ENCODE measurements around the gene MGA. TPM values are rescaled to one million over a fixed set of nuclear protein-coding genes. Genes with fewer than 3 reads are reported as not detected.
A peak's percentile ranks its signal among the peaks of the same experiment; 100 is the strongest.

Gene MGA
- total RNA-seq, 2 experiments from 2014 or later = 33.5 to 37.5 TPM

GRCh38 chr15:41756198-41756597 is 96.0 kb downstream of the MGA start:
- no peak overlapping the region for H3K4me3 Mint-ChIP-seq
- H3K27me3 Mint-ChIP-seq = no peaks in the 10 kb centered on the region
- CTCF ChIA-PET = no interaction called here
- H3K4me1 Mint-ChIP-seq = no peaks in the 10 kb centered on the region
- ATAC-seq = no peak
- no peak for DNase-seq
- H3K9me3 Mint-ChIP-seq (ENCODE audit: low read depth) = no peaks in the 10 kb centered on the region
- peak overlapping the region; percentile 36 for H3K27ac Mint-ChIP-seq
- H3K36me3 Mint-ChIP-seq = peaks cover 18% of the 10 kb centered on the region

GRCh38 chr15:41772720-41773331 is 112.6 kb downstream of the MGA start:
- Mint-ChIP-seq H3K4me3 (peak overlapping the region; percentile 91), H3K4me1 (peaks cover 42% of the 10 kb centered on the region), H3K27me3 (no peaks in the 10 kb centered on the region), H3K9me3 (ENCODE audit: low read depth) (no peaks in the 10 kb centered on the region), H3K36me3 (no peaks in the 10 kb centered on the region), H3K27ac (peak overlapping the region; percentile 95)
- peak; percentile 76 for DNase-seq
- no peak for ATAC-seq
- CTCF ChIA-PET = interaction anchor here (0.6 to 11.4 kb wide), 38 partner anchors 8 to 312 kb away, joined by 3 to 247 read pairs (median 4); partner anchors contain the start of genes JMJD7 and PLA2G4B

- Mint-ChIP-seq H3K27ac (peak overlapping the region; percentile 95), H3K9me3 (ENCODE audit: low read depth) (no peaks in the 10 kb centered on the region), H3K36me3 (no peaks in the 10 kb centered on the region), H3K27me3 (no peaks in the 10 kb centered on the region), H3K4me3 (peak overlapping the region; percentile 91), H3K4me1 (peaks cover 47% of the 10 kb centered on the region)
- no peak for DNase-seq
- CTCF ChIA-PET = interaction anchor here (0.6 to 11.4 kb wide), 44 partner anchors 9 to 311 kb away, joined by 3 to 247 read pairs (median 5); partner anchors contain the start of genes EHD4, JMJD7, MGA and PLA2G4B
- no peak for ATAC-seq
These were observed 113.1 kb downstream of the MGA start for GRCh38 chr15:41773332-41773728.

GRCh38 chr15:41773729-41774061 is 113.5 kb downstream of the MGA start:
- Mint-ChIP-seq H3K4me1 (peaks cover 51% of the 10 kb centered on the region), H3K4me3 (peak overlapping the region; percentile 91), H3K9me3 (ENCODE audit: low read depth) (no peaks in the 10 kb centered on the region), H3K27ac (peak overlapping the region; percentile 95), H3K27me3 (no peaks in the 10 kb centered on the region), H3K36me3 (no peaks in the 10 kb centered on the region)
- CTCF ChIA-PET = interaction anchor here (0.7 to 11.4 kb wide), 41 partner anchors 11 to 717 kb away, joined by 3 to 247 read pairs (median 6); partner anchors contain the start of genes EHD4, JMJD7, MGA and ZNF106
- no peak for ATAC-seq
- no peak for DNase-seq

- ATAC-seq = peak; percentile 93
- H3K27ac Mint-ChIP-seq = peak within 1 kb of the TSS; percentile 95
- peaks cover 55% of the 10 kb centered on the region for H3K4me1 Mint-ChIP-seq
- peak; percentile 99 for DNase-seq
- no peaks in the 10 kb centered on the region for H3K27me3 Mint-ChIP-seq
- H3K4me3 Mint-ChIP-seq = peak within 1 kb of the TSS; percentile 91
- CTCF ChIA-PET = interaction anchor here (0.7 to 11.4 kb wide), 43 partner anchors 10 to 716 kb away, joined by 3 to 247 read pairs (median 5); partner anchors contain the start of genes EHD4, JMJD7, MGA and ZNF106
- no peaks in the 10 kb centered on the region for H3K9me3 Mint-ChIP-seq (ENCODE audit: low read depth)
- no peaks in the 10 kb centered on the region for H3K36me3 Mint-ChIP-seq
These were observed 114.1 kb downstream of the MGA start, which contains the start of gene MAPKBP1 for GRCh38 chr15:41774062-41774881. Gene MAPKBP1, plus strand, starts transcription at chr15:41774484. Its CDS starts 792 bp downstream, at chr15:41775276.

- no peaks in the 10 kb centered on the region for H3K9me3 Mint-ChIP-seq (ENCODE audit: low read depth)
- DNase-seq = peak; percentile 46
- H3K4me1 Mint-ChIP-seq = peaks cover 61% of the 10 kb centered on the region
- CTCF ChIA-PET = interaction anchor here (0.8 to 11.4 kb wide), 26 partner anchors 8 to 716 kb away, joined by 3 to 247 read pairs (median 11); partner anchors contain the start of genes EHD4, JMJD7, MGA and ZNF106
- H3K4me3 Mint-ChIP-seq = peak overlapping the region; percentile 91
- no peaks in the 10 kb centered on the region for H3K36me3 Mint-ChIP-seq
- ATAC-seq = no peak
- H3K27me3 Mint-ChIP-seq = no peaks in the 10 kb centered on the region
- peak overlapping the region; percentile 95 for H3K27ac Mint-ChIP-seq
These were observed 114.7 kb downstream of the MGA start for GRCh38 chr15:41774882-41775417.

GRCh38 chr15:41775651-41776050 is 115.4 kb downstream of the MGA start:
- ATAC-seq = no peak
- no peaks in the 10 kb centered on the region for H3K9me3 Mint-ChIP-seq (ENCODE audit: low read depth)
- peaks cover 68% of the 10 kb centered on the region for H3K4me1 Mint-ChIP-seq
- CTCF ChIA-PET = interaction anchor here (0.8 to 11.4 kb wide), 8 partner anchors 9 to 160 kb away, joined by 3 to 247 read pairs (median 50); no protein-coding TSS in a partner anchor
- H3K27ac Mint-ChIP-seq = no peak overlapping the region
- H3K27me3 Mint-ChIP-seq = no peaks in the 10 kb centered on the region
- H3K4me3 Mint-ChIP-seq = peak overlapping the region; percentile 91
- H3K36me3 Mint-ChIP-seq = no peaks in the 10 kb centered on the region
- no peak for DNase-seq

GRCh38 chr15:41777421-41777973 is 117.3 kb downstream of the MGA start:
- H3K27ac Mint-ChIP-seq = no peak overlapping the region
- DNase-seq (no peak), ATAC-seq (no peak)
- no peaks in the 10 kb centered on the region for H3K9me3 Mint-ChIP-seq (ENCODE audit: low read depth)
- CTCF ChIA-PET = interaction anchor here (0.8 to 11.4 kb wide), 8 partner anchors 11 to 160 kb away, joined by 3 to 247 read pairs (median 6); no protein-coding TSS in a partner anchor
- H3K36me3 Mint-ChIP-seq = no peaks in the 10 kb centered on the region
- H3K4me1 Mint-ChIP-seq = peaks cover 69% of the 10 kb centered on the region
- H3K27me3 Mint-ChIP-seq = no peaks in the 10 kb centered on the region
- no peak overlapping the region for H3K4me3 Mint-ChIP-seq

GRCh38 chr15:41778521-41778920 is 118.3 kb downstream of the MGA start:
- ATAC-seq = no peak
- CTCF ChIA-PET = interaction anchor here (1.5 to 11.4 kb wide), 4 partner anchors 12 to 126 kb away, joined by 4 to 98 read pairs (median 13); no protein-coding TSS in a partner anchor
- peaks cover 5% of the 10 kb centered on the region for H3K36me3 Mint-ChIP-seq
- H3K9me3 Mint-ChIP-seq (ENCODE audit: low read depth) = no peaks in the 10 kb centered on the region
- no peak overlapping the region for H3K27ac Mint-ChIP-seq
- H3K4me3 Mint-ChIP-seq = no peak overlapping the region
- H3K4me1 Mint-ChIP-seq = peaks cover 65% of the 10 kb centered on the region
- no peaks in the 10 kb centered on the region for H3K27me3 Mint-ChIP-seq
- no peak for DNase-seq

- ATAC-seq (no peak), DNase-seq (no peak)
- no peak overlapping the region for H3K4me3 Mint-ChIP-seq
- H3K9me3 Mint-ChIP-seq (ENCODE audit: low read depth) = no peaks in the 10 kb centered on the region
- CTCF ChIA-PET = interaction anchor here (1.1 to 11.4 kb wide), 4 partner anchors 11 to 305 kb away, joined by 4 to 98 read pairs (median 10); no protein-coding TSS in a partner anchor
- peaks cover 9% of the 10 kb centered on the region for H3K36me3 Mint-ChIP-seq
- H3K4me1 Mint-ChIP-seq = peaks cover 61% of the 10 kb centered on the region
- H3K27me3 Mint-ChIP-seq = no peaks in the 10 kb centered on the region
- H3K27ac Mint-ChIP-seq = peak overlapping the region; percentile 63
These were observed 119.5 kb downstream of the MGA start for GRCh38 chr15:41779662-41780157.

- no peak overlapping the region for H3K4me3 Mint-ChIP-seq
- ATAC-seq = no peak
These were observed 120.1 kb downstream of the MGA start for GRCh38 chr15:41780266-41780665.

GRCh38 chr15:41780727-41781126 is 120.5 kb downstream of the MGA start:
- Mint-ChIP-seq H3K27ac (no peak overlapping the region), H3K27me3 (no peaks in the 10 kb centered on the region)

More at GRCh38 chr15:41780266-41780665, 120.1 kb downstream of the MGA start:
- H3K9me3 Mint-ChIP-seq (ENCODE audit: low read depth) = no peaks in the 10 kb centered on the region
- CTCF ChIA-PET = interaction anchor here (1.0 to 11.4 kb wide), 4 partner anchors 10 to 127 kb away, joined by 3 to 98 read pairs (median 10); no protein-coding TSS in a partner anchor
- H3K27ac Mint-ChIP-seq = no peak overlapping the region
- H3K36me3 Mint-ChIP-seq = peaks cover 9% of the 10 kb centered on the region
- DNase-seq = no peak
- peaks cover 57% of the 10 kb centered on the region for H3K4me1 Mint-ChIP-seq
- H3K27me3 Mint-ChIP-seq = no peaks in the 10 kb centered on the region

More at GRCh38 chr15:41780727-41781126, 120.5 kb downstream of the MGA start:
- CTCF ChIA-PET = interaction anchor here (1.0 to 11.4 kb wide), 3 partner anchors 10 to 126 kb away, joined by 3 to 98 read pairs (median 17); no protein-coding TSS in a partner anchor
- no peak for ATAC-seq
- no peaks in the 10 kb centered on the region for H3K9me3 Mint-ChIP-seq (ENCODE audit: low read depth)
- H3K4me3 Mint-ChIP-seq = no peak overlapping the region
- H3K4me1 Mint-ChIP-seq = peaks cover 52% of the 10 kb centered on the region
- H3K36me3 Mint-ChIP-seq = peaks cover 9% of the 10 kb centered on the region
- no peak for DNase-seq
